Measurements from ENCODE around the gene ZNF397.

Gene ZNF397

DNA sequence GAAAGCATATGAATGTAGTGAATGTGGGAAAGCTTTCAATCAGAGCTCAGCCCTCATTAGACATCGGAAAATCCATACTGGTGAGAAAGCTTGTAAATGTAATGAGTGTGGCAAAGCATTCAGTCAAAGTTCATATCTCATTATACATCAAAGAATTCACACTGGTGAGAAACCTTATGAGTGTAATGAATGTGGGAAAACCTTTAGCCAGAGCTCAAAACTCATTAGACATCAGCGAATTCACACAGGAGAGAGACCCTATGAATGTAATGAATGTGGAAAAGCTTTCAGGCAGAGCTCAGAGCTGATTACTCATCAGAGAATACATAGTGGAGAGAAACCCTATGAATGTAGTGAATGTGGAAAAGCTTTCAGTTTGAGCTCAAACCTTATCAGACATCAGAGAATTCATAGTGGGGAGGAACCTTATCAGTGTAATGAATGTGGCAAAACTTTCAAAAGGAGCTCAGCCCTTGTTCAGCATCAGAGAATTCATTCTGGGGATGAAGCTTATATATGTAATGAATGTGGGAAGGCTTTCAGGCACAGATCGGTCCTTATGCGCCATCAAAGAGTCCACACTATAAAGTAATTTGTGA is 5.0 kb downstream of the ZNF397 start:
- no peak for DNase-seq (ENCODE audit: low read depth in 2 of 2)
- H3K4me3 ChIP-seq (replicated peaks in 1 of 2; ENCODE audit: low read depth in 2 of 2, low read length in 2 of 2), result no peak overlapping the region
- TF ChIP-seq CTCF (IDR thresholded peaks at IDR 0.05; ENCODE audit: low read depth, low read length), result no peak

GRCh38 chr18:35246831-35247230 is 6.0 kb downstream of the ZNF397 start:
- H3K4me3 ChIP-seq (replicated peaks in 1 of 2; ENCODE audit: low read depth in 2 of 2, low read length in 2 of 2), result no peak overlapping the region
- DNase-seq (ENCODE audit: low read depth in 2 of 2), result no peak
- TF ChIP-seq CTCF (IDR thresholded peaks at IDR 0.05; ENCODE audit: low read depth, low read length), result no peak

DNA sequence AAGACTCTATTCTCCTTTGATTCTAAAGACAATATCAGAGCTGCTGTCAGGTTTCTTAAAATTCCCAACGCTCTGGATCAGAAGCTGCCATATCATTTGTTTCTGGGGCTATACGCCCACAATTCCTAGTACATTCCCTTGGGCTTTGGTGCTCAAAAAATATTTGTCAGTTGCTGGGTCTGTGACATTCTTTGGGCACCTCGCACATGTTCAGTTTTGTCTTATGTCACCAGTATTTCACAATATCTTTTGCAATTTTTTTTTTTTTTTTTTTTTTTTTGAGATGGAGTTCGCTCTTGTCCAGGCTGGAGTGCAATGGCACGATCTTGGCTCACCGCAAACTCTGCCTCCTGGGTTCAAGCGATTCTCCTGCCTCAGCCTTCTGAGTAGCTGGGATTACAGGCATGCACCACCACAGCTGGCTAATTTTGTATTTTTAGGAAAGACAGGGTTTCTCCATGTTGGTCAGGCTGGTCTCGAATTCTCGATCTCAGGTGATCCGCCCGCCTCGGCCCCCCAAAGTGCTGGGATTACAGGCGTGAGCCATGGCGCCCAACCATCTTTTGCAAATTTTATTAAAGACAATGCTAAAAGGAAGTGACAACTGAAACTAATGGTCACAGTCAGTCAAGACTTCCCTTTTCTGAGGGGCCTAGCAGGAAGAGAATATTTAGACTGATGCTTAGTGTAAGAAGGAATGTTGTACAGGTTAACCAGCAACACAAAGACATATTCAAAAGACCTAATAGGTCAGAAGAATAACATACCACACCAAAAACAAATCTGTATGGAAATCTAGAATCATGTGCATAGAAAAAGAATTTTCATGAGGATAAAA is 6.8 kb downstream of the ZNF397 start:
- no peak for DNase-seq (ENCODE audit: low read depth in 2 of 2)
- TF ChIP-seq CTCF (IDR thresholded peaks at IDR 0.05; ENCODE audit: low read depth, low read length), result no peak
- no peak overlapping the region for H3K4me3 ChIP-seq (replicated peaks in 1 of 2; ENCODE audit: low read depth in 2 of 2, low read length in 2 of 2)

- no peak for TF ChIP-seq CTCF (IDR thresholded peaks at IDR 0.05; ENCODE audit: low read depth, low read length)
- no peak for DNase-seq (ENCODE audit: low read depth in 2 of 2)
- H3K4me3 ChIP-seq (replicated peaks in 1 of 2; ENCODE audit: low read depth in 2 of 2, low read length in 2 of 2), result no peak overlapping the region
These were observed 7.6 kb downstream of the ZNF397 start for GRCh38 chr18:35248429-35248828.

DNA sequence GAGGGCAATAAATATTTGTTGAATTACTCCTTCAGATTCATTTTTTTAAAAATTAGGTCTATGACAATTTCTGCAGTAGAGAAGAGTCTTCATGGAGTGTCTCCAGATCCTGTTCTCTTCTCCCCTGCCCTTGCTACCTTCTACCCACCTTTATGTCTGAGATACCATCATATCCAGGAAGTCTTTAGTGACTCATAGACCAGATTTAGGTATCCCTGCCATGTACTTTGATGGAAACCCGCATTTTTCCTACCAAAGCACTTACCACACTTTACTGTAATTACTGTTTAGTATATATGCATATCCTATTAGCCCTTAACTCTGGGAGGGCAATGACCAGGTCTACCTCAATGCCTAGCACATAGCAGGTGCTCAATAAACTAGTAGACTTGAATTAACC is 11.6 kb downstream of the ZNF397 start:
- no peak overlapping the region for H3K4me3 ChIP-seq (replicated peaks in 1 of 2; ENCODE audit: low read depth in 2 of 2, low read length in 2 of 2)
- no peak for TF ChIP-seq CTCF (IDR thresholded peaks at IDR 0.05; ENCODE audit: low read depth, low read length)
- DNase-seq (ENCODE audit: low read depth in 2 of 2), result no peak

DNA sequence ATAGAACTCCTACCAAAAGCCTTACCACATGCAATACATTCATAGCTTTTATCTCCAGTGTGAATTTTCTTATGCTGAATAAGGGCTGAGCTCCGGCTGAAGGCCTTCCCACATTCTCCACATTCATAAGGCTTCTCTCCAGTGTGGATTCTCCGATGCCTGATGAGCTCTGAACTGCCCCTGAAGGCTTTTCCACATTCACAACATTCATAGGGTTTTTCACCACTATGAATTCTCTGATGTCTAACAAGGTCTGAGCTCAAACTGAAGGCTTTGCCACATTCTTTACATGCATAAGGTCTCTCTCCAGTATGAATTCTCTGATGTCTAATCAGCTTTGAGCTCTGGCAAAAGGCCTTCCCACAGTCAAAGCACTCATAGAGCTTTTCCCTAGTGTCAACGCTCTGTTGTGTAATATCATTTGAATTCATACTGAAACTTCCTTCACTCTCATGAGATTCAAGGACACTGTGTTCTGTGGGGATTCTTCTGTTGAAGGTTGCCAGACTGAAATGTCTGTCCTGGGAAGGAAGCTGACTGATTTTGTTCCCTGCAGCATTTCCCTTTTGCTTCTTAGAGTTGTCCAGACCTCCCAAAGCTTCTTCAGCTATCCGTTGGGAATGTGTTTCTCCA is 12.9 kb downstream of the ZNF397 start:
- H3K4me3 ChIP-seq (replicated peaks in 1 of 2; ENCODE audit: low read depth in 2 of 2, low read length in 2 of 2), result no peak overlapping the region
- no peak for TF ChIP-seq CTCF (IDR thresholded peaks at IDR 0.05; ENCODE audit: low read depth, low read length)

More for the DNA sequence above, 12.9 kb downstream of the ZNF397 start:
- no peak for DNase-seq (ENCODE audit: low read depth in 2 of 2)

Data from cardiac fibroblast (primary cell).